ENCODE data around the gene FBXW11.

DNA sequence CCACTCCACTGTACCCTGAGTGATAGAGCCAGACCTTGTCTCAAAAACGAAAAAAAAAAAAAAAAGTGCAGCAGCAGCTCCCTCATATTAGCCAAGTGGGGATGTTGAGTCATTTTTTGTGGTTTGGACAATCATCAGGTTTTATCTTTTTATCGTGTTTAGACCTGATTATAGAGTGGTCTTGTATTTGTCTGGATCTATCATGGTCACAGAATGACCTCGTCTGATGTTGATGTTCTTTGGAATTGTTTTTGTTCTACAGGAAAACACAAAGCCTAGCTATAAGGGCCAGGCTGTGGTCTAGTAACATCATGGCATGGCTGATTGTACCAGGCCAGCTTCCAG, 1.6 kb upstream of the FBXW11 start:
- TF ChIP-seq, protein P1, sequence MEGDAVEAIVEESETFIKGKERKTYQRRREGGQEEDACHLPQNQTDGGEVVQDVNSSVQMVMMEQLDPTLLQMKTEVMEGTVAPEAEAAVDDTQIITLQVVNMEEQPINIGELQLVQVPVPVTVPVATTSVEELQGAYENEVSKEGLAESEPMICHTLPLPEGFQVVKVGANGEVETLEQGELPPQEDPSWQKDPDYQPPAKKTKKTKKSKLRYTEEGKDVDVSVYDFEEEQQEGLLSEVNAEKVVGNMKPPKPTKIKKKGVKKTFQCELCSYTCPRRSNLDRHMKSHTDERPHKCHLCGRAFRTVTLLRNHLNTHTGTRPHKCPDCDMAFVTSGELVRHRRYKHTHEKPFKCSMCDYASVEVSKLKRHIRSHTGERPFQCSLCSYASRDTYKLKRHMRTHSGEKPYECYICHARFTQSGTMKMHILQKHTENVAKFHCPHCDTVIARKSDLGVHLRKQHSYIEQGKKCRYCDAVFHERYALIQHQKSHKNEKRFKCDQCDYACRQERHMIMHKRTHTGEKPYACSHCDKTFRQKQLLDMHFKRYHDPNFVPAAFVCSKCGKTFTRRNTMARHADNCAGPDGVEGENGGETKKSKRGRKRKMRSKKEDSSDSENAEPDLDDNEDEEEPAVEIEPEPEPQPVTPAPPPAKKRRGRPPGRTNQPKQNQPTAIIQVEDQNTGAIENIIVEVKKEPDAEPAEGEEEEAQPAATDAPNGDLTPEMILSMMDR (IDR thresholded peaks at IDR 0.05) = no peak
- TF ChIP-seq POLR2A (IDR thresholded peaks at IDR 0.05) = no peak

Measured in body of pancreas (tissue), 4 donors.